Amygdala (tissue), 56 donors: ENCODE measurements around the gene KRCC1.
A peak's percentile ranks its signal among the peaks of the same experiment; 100 is the strongest.
"Not testable (repeated sequence)": the region's sequence is repeated elsewhere in the genome, so short reads cannot be mapped to it uniquely, and the experiment has no call there.

Experiments
- DNase-seq, 56 donors: peaks; one replicate each; lab custom pipeline; 2025; lab: John Stamatoyannopoulos, UW

KRCC1 gene

DNA sequence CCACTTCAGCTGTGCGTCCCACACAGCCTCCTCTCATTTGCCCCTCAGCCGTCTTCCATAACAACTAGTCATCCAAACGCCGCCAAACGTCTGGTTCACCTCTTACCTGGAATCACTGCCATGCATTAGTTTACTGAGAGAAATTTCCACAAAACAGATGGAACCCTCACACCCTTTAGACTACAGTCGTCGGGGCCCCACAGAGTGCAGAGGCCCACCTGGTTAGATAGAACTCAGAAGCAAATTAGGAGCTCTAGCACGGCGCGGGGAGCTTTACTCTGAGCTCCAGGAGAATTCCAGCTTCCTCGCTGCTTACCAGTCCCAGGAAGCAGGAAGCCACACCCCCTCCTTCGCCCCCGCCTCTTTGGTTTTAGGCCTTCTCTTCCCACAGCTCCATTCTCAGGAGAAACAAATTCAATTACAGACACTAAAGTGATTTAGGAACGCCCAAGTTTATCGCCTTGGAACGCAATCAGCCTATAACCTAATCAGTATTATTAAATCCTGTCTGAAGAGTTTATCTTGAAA is 48.6 kb downstream of the KRCC1 start:
- no peak for DNase-seq

- no peak for DNase-seq
Measured at GRCh38 chr2:88005776-88006175, 49.8 kb downstream of the KRCC1 start.

DNA sequence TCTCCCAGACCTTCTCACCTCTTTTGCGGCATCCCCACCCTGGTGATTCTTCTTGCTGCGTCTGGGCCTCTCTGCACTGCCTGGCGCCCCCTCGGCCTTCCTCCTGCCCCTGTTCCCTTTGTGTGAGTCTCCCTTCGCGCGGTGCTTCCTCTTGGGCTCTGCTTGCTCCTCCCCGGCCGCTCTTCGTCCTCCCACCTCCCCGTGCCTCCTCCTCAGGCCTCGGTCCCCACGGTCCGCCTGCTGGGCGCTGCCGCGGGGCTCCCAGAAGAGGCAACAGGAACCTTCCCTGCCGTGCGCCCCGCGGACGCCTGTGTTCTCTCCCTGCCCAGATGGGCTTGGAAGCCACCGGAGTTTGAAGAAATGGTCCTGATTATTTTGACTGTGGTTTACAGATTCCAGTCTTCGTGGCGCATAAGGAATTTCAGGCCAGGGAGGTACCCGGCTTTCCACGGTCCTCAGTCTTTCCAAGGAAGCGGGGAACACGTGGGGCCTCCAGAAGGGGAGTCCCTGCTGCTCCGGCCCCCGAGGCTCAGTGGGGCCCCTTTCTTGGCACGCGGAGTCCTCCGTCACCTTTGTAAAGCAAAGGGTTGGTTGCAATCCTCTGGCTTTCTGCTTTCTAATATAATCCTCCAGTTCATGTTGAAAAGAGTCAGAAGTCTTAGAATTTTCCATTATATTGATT is 52.4 kb downstream of the KRCC1 start:
- DNase-seq: peak in 1 of 56 donors; percentile 19

DNA sequence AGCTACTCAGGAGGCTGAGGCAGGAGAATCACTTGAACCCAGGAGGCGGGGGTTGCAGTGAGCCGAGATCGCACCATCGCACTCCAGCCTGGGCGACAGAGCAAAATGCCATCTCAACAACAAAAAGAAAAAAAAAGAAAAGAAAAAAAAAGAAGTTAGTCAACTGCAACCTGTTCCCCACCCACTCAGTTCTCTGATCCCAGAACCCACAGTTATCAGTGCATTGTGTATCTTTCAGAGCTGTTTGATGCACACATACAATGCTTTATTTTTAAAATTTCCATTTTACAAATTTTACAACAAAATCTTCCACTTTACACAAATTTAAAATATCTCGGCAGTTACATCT is 53.2 kb downstream of the KRCC1 start:
- no peak for DNase-seq

- not testable (repeated sequence) for DNase-seq
Measured at GRCh38 chr2:88000474-88000873, 55.1 kb downstream of the KRCC1 start.

DNA sequence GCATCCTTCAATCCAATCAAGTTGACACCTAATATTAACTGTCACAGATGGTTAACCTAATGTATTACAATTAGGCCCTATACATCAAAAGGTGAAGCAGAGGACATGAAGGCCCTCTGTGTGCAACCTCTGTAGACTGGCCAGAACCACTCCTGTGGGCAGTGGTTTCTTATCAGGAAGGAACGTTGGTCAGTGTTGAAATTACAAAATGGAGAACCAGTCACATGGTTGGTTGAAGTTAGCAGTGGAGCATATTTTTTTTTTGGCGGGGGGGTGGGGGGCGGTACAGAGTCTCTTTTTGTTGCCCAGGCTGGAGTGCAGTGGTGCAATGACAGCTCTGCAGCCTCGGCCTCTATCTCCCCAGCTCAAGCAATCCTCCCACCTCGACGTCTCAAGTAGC is 59.0 kb downstream of the KRCC1 start:
- no peak for DNase-seq

DNA sequence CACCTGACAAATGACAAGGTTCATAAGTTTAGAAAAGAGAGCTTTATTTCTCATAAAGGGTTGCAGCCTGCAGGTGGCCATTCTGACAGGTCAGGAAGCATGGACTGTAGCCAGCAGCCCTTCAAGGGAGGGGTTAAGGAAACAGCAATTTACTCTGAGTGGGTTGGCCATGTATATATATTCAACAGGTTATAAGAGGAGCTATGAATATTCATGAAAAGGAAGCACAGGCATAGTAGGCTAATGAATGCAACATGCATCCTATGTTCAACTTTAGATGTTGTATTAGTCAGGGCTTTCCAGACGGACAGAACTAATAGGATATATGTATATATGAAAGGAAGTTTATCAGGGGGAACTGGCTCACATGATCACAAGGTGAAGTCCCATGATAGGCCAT is 59.8 kb downstream of the KRCC1 start:
- DNase-seq: no peak

GRCh38 chr2:87994304-87994850 is 61.2 kb downstream of the KRCC1 start:
- DNase-seq: not testable (repeated sequence)

- DNase-seq: not testable (repeated sequence)
Measured at GRCh38 chr2:87992569-87992968, 63.0 kb downstream of the KRCC1 start.

DNA sequence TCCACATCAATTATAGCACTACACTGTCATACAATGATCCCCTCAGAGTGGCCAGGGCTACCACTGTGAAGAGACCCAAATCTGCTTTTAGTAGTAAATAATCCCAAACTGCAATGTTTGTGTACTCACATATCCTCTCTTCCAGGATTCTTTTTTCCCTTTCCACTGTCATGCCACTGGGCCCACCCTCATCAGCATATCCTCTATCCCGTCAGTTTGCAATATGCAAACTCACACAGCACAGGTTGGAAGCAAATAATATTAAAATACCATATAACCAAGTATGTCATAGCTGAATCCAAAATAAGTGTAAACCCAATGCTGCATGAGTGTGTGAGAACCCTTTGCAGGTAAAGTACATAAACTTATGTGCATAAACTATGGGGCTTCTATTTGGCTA is 68.1 kb downstream of the KRCC1 start:
- DNase-seq: not testable (repeated sequence)

DNA sequence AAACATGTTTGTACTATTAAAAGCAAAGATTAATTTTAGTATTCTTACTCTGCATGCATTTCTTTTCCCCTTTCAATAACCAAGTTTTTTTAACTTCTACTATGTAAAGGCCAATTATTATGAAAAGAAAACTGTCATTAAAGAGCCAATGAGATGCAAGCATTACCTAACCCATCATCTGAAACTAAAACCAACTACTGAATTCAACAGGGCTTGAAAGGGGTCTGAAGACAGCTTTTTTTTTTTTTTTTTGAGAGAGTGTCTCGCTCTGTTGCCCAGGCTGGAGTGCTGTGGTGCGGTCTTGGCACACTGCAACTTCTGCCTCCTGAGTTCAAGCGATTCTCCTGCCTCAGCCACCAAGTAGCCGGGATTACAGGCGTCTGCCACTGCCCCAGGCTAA is 69.7 kb downstream of the KRCC1 start:
- DNase-seq: not testable (repeated sequence)

- DNase-seq: not testable (repeated sequence)
Measured at GRCh38 chr2:87981182-87981581, 74.4 kb downstream of the KRCC1 start.
